NCI-H524 (cell line): ENCODE results near the gene C1QTNF5.

ENCODE experiments used
- DNase-seq, 2 experiments: peaks; one replicate each; lab custom pipeline; 2025; lab: John Stamatoyannopoulos, UW

The C1QTNF5 gene

DNA sequence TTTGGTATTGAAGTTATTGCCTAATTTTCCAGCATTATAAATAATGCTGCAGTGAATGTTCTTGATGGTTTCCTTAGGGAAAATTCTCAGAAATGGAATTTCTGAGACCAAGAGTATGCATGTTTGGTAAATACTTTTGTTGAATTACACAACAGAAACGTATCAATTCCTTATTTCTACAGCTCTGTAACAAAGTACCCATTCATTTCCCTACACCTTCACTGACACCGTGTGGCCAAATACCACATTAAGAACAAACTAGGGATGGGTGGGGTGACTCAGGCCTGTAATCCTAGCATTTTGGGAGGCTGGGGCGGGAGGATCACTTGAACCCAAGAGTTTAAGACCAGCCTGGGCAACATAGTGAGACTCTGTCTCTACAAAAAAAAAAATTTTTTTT is 45.5 kb downstream of the C1QTNF5 start:
- DNase-seq, result peak in 1 of 2 experiments; percentile 12

DNA sequence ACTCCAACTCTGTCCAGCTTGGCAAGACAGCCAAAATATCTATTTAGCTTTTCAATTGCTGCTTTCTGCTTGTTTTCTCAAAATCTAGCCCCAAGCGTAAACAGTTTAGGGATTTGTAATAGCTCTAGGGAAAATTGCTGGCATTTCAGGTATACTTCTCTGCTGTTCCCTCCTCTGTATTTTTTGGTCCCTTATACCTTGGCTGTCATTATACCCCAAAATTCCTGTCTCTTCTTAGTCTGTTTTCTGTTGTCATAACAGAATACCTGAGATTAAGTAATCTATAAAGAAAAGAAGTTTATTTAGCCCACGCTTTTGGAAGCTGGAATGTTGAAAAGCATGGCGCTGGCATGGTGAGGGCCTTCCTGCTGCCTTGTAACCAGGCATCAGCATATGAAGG is 47.2 kb downstream of the C1QTNF5 start:
- DNase-seq, result no peak

DNA sequence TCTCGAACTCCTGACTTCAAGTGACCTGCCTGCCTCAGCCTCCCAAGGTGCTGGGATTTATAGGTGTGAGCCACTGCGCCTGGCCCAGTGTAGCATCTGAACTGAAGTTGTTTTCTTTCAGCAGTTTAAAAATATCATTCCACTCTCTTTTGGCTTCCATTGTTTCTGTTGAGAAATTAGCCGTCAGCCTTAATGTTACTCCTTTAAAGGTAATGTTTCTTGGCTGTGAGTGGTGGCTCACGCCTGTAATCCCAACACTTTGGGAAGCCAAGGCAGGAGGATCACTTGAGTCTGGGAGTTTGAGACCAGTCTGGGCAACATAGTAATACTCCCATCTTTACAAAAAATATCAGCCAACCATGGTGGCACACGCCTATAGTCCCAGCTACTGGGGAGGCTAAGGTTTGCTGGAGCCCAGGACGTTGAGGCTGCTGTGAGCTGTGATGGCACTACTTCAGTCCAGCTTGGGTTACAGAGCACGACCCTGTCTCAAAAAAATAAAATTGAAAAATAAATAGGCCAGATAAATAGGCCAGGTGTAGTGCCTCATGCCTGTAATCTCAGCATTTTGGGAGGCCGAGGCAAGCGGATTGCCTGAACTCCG is 49.7 kb downstream of the C1QTNF5 start:
- DNase-seq, result no peak
